ENCODE measurements around the gene SYNPO2.

SYNPO2 gene

GRCh38 chr4:118879409-118879808 is 9.2 kb upstream of the SYNPO2 start:
- DNase-seq = no peak

DNA sequence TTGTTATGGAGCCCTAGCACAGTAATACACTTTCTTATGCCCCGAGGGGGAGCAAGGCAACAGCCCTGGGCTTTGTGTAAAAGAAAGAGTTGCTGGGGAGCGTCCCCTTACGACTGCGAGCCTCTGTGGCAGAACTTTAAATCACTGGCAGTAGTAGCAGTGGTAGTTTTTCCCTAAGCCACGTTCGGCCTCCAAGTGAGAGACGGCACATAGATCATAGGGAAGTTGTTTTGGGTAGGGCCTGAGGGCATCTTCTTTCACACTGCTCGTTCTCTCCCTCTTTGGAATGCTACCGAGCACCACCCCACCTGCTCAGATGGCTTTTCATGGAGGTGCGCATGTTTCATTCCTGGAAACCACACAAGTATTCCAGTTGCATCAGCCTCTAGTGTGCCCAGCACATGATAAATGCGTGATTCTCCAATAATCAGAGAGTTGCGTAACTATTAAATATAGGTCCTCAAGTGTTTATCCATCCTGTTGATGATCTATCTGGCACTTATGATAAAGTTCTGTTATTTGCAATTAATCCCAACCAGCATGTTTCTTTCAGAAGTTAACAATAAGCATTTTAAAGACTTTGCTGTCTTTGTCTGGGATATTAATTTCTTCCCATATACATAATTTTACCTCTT is 7.0 kb upstream of the SYNPO2 start:
- DNase-seq = no peak

GRCh38 chr4:118883861-118884260 is 4.8 kb upstream of the SYNPO2 start:
- DNase-seq = no peak

GRCh38 chr4:118884716-118885115 is 3.9 kb upstream of the SYNPO2 start:
- DNase-seq = no peak

- DNase-seq = no peak
Measured at GRCh38 chr4:118889312-118889691, 648 bp downstream of the SYNPO2 start.

- no peak for DNase-seq
Measured at GRCh38 chr4:118894034-118894433, 5.4 kb downstream of the SYNPO2 start.

DNA sequence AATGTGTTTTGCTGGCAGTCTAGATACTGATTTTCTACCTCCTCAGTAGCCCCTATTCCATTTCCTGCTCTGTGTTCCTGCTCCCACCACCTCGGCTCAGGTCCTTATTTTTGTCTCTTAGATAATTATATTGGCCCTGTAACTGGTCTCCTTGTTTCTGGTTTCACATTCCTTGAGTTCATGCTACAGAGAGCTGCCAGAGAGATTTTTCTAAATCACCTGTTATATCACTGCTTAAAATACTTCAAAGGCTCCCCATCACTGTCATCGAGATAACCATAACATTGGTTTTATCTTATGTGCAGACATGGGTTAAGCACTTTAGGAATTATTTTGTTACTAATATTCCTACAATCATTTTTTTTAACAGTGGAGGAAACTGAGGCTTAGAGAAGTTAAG is 9.6 kb downstream of the SYNPO2 start:
- no peak for DNase-seq

DNA sequence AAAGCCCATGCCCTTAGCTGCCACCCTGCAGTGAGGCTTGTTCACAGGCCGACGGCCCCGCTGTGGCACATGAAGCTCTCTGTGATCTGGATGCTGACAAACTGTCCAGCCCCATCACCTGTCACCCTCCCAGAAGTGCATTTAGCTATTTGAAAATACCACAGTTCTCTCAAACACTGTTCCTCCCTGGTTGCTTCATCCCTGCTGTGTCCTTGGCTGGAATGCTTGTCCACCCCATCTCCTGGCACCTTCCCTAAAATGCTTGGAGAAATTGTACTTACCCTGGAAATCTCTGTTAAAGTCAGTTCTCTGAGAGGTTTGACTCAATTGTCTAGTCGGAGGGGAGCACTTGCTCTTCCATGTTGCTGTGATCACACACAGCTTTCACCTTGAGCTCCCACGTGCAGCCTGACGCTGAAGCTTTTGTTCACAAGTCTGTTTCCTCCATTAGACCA is 10.1 kb downstream of the SYNPO2 start:
- DNase-seq = no peak

DNA sequence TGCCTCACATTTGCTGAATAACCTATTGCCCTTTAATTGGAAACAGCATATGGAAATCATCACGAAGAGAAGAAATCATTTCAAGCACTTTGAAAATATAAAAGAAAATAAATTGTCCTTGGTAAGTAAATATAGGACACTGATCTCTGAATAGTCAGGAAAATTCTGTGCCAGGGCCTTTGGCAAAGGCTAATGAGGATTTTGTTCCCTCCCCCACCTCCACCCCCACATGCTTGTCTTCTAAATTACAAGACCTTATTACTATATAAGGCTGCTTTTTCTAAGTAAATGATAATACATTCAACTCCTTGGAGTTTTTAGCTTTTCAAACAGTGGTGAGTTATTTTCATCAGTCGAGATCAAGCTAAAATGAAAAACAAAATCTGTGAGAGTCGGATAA is 15.8 kb downstream of the SYNPO2 start:
- no peak for DNase-seq

- DNase-seq = no peak
Measured at GRCh38 chr4:118904935-118905334, 16.3 kb downstream of the SYNPO2 start.

DNA sequence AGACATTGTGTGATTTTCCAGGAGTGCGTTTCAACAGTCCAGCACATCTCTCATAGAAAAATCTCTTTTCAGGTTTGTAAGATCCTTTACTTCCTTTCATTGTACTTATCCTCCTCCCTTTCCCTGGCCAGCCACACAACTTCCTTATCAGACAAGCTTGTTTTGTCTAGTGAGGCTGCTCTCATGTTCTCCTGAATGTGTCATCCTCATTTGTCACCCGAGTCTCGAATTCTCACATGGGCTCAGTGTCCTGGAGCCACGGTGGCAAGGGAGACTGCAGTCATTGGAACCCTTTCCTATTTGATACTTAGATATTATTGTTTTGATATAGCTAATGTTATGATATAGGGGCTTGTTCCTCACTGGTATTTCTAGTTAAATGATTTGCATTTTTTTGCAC is 16.9 kb downstream of the SYNPO2 start:
- no peak for DNase-seq

GRCh38 chr4:118909173-118909956 is 20.7 kb downstream of the SYNPO2 start:
- no peak for DNase-seq

DNA sequence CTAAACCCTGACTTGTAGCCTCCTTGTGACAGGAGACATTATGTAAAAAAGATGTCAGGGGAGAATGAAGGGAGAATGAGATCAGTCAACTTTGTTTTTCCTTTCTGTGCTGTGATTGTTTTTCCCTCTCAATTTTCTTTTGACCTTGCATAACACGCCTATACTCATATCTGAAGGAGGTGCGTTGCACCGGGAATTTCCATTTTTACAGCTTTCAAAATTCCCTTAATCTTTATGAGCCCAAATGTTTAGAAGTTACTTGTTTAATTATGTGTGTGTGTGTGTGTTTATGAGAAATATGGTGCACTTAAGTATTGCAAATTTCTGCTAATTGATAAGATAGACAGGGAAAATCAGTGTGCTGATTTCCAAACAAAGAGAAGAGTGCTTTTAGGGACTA is 21.6 kb downstream of the SYNPO2 start:
- DNase-seq = no peak

DNA sequence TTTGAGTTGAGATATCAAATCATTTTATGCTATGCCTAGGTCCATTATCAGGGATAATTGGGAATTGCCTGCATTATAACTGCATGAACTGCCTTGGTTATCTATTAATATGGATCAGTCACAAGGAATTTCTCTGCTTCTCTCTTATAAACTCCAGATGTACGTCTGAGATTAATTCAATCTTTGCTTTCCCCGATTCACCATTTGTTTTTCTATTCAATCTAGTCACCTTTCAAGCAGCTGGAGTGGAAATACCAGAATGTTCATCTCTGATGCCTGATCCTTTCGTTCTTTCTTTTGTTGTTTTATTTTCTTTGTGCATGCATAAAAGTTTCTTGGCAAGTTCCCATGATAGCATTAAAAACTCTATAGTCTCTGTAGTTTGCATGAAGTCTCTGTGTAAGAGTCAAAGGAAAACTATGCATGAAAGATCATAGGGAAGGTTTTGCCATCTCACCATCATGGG is 22.6 kb downstream of the SYNPO2 start:
- no peak for DNase-seq

GRCh38 chr4:118915468-118915867 is 26.8 kb downstream of the SYNPO2 start:
- DNase-seq = no peak

DNA sequence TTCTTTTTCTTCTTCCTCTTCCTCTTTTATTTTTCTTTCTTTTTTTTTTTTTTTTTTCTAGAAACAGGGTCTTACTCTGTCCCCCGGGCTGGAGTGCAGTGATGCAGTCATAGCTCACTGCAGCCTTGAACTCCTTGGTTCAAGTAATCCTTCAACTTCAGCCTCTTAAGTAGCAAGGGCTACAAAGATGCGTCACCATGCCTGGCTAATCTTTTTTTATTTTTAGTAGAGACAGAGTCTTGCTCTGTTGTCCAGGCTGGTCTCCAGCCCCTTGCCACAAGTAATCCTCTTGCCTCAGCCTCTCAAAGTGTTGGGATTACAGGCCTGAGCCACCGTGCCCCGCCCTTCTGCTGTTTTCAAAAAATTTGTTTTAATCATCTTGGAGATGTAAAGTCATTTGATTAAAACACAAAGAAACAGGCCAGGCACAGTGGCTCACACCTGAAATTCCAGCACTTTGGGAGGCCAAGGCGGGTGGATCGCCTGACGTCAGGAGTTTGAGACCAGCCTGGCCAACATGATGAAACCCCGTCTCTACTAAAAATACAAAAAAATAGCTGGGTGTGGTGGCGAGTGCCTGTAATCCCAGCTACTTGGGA is 28.1 kb downstream of the SYNPO2 start:
- no peak for DNase-seq

- DNase-seq = no peak
Measured at GRCh38 chr4:118917582-118917981, 28.9 kb downstream of the SYNPO2 start.

- DNase-seq = no peak
Measured at GRCh38 chr4:118918388-118918787, 29.7 kb downstream of the SYNPO2 start.

DNA sequence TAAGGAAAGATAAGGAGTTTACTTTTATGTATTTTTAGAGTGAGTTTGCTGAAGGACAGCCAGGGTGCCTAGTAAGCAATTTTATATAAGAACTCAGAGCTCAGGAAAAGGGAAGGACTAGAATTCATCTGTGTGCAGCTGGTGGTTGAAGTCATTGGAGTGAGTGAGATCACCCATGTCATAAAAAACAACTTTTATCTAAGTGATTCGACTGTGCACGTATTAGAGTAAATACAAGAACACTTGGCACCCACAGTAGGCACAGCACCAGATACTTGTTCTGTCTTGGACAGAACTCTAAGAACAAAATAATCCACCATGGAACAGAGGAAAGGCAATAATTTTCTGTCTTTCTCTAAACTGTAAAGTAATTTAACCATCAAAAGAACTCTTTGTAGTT is 31.6 kb downstream of the SYNPO2 start:
- no peak for DNase-seq

- DNase-seq = no peak
Measured at GRCh38 chr4:118921786-118922185, 33.1 kb downstream of the SYNPO2 start.

DNA sequence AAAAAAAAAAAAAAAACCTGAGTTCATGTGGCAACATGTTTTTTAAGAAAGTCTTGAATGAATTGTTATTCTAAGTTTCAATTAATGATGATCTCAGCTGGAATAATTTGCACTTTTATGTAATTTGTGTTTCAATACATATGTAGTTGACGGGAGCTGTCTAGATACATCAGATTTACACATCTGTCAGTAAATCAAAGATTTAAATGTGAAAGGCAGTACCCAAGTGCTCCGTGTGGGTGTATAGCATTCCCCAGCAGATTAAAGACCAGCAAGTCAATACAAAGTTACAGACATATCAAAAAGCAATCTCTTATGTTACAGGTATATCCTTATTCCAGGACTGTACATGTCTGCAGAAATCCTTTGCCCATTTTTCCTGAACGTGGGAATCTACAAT is 35.2 kb downstream of the SYNPO2 start:
- DNase-seq = no peak

GRCh38 chr4:118927974-118928373 is 39.3 kb downstream of the SYNPO2 start:
- no peak for DNase-seq

GRCh38 chr4:118930255-118930654 is 41.6 kb downstream of the SYNPO2 start:
- no peak for DNase-seq

GRCh38 chr4:118931786-118932185 is 43.1 kb downstream of the SYNPO2 start:
- no peak for DNase-seq
